GM19023 (cell line): ENCODE results near the gene RTP3.
"Not testable (repeated sequence)": the region's sequence is repeated elsewhere in the genome, so short reads cannot be mapped to it uniquely, and the experiment has no call there.

Source experiments
- ATAC-seq: cut with Tn5 transposase; IDR thresholded peaks from one replicate; pipeline ENCODE4 v1.9.1; 2021; ENCODE audit warnings: mild to moderate bottlenecking, moderate library complexity; ENCODE audit not compliant: unreplicated experiment

The RTP3 gene

DNA sequence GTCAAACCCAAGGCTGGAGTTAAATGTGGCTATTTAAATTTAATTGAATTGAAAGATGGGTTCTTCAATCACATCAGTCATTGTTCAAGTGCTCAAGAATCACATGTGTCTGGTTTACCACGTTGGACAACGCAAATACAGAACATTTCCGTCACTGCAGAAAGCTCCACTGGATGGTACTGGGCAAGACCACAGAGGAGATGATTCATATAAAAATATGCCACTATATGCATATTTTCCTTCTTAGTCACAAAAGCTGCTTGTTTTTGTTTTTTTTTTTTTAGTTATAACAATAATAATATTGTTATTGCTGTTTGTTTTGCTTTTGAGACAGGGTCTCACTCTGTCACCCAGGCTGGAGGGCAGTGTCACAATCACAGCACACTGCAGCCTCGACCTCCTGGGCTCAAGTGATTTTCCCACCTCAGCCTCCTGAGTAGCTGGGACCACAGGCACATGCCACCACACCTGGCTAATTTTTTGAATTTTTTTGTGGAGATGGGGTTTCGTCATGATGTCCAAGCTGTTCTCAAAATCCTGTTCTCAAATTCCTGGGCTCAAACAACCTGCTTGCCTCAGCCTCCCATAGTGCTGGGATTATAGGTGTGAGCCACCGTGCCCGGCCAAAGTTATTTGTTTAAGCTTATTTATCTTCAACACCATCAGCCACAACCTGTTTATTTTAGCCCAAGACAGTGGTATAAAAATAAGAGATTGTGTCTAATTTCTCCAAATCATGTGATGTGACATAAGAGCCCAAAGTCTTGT is 19.4 kb downstream of the RTP3 start:
- no peak for ATAC-seq

- no peak for ATAC-seq
Measured at GRCh38 chr3:46517784-46518181, 20.0 kb downstream of the RTP3 start.

DNA sequence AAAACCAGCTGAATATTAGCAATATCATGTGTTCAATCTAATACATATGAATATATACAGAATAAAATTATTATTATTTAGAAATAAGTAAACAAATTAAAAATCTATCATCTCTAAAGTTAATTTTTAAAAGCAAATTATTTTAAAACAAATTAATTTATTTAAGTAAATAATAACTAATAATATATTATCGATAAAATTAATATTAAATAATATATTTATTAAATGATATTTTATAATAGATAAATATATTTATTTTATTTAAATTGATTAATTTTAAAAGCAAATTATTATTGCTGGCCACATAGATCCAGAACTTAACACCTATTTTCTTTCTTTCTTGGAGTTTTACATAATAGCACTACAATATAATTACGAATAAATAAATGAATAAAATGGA is 22.2 kb downstream of the RTP3 start:
- ATAC-seq: no peak

DNA sequence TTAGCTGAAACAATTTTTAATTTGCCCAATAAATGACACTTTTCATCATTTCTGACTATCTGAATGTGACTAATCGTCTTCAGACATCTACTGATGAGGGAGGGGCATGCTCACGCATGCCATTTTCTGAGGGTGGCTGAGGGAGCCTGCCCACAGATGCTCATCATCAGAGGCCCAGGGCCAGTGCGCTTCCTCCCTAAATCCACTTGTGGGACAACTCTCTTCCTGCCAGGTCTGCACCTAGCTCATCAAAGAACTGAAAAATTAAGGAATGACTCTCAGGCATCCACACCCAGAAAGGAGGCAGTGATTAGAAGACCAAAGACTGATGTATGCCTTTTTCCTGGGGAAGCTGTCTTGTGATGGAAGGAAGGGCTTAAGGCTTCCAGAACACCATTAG is 22.8 kb downstream of the RTP3 start:
- ATAC-seq: no peak

DNA sequence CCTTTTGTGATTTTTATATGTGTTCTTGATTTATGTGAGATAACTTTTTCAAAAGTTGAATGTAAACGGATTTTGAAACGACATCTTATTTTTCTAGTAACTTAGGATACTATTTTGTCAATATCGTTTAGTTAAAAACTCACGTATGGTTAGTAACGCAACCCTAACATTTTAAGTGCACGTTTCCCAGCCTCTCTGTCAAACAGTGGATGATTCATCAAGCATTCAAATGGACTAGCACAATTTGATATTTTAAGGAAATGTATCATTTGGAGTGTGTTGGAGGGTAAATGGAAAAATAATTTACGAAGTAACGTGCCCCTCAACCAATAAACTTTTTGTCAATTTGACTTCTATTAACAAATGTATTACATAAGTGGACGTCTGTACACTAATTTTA is 23.3 kb downstream of the RTP3 start:
- no peak for ATAC-seq

GRCh38 chr3:46522201-46522600 is 24.4 kb downstream of the RTP3 start:
- not testable (repeated sequence) for ATAC-seq

DNA sequence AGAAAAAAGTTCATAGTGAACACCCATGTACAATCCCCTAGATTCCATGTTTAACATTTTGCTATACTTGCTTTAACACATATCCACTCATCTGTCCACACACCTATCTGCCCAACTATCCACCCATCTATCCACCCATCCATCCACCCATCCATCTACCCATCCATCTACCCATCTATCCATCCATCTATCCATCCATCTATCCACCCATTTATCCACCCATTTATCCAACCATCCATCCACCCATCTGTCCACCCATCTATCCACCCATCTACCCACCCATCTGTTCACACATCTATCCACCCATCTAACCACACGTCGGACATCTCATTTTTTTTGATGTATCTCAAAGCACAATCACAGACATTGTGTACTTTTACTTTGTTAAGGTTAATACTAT is 25.8 kb downstream of the RTP3 start:
- no peak for ATAC-seq

DNA sequence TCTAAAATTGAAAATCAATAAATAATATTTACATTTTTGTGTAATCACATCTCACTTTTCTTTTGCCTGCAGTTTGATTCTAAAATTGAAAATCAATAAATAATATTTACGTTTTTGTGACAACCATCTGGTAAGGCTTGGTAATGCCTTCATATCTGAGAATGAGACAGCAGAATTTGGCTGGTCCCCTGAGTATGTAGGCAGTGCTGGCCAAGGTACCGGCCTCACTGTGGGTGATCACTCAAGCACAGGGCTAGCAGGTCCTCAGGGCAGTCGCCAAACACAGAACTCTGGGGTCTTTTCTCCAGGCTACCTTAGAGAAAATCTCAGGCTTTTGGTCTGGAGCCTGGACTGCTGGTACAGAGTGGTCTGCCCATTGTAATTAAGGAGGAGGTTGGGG is 26.2 kb downstream of the RTP3 start:
- ATAC-seq: no peak

DNA sequence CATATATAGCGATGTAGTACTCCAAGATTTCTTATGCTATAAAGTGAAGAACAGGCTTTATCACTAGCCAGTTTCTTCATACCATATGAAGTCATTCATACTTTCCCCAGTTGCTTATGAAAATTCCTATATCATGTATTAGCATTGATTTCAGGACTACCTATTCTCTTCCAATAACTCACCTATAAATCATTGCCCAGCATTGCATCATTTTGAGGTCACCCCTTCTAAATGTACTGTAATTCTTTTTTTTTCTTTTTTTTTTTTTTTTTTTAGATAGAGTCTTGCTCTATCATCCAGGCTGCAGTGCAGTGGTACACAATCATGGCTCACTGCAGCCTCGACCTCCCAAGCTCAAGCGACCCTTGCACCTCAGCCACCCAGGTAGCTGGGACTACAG is 27.1 kb downstream of the RTP3 start:
- ATAC-seq: no peak

- no peak for ATAC-seq
Measured at GRCh38 chr3:46527239-46527638, 29.5 kb downstream of the RTP3 start.

DNA sequence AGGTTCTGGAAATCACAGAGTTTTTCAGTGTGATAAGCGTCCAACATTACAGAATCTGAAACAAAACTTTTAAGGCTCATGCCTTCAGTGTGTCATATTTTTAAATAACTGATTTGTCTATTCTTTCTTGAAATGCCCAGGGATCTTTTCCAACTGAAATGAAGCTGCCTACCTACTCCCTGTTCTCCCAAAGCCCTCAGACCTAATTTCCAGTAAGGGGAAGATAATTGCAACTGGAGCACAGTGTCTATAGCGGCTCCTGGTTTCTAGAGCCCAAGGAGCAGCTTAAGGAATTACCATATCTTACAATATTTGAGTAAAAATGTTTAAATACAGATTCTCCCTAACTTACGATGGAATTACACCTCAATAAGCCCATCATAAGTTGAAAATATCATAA is 35.3 kb downstream of the RTP3 start:
- ATAC-seq: no peak

- no peak for ATAC-seq
Measured at GRCh38 chr3:46535746-46536145, 38.0 kb downstream of the RTP3 start.

- ATAC-seq: no peak
Measured at GRCh38 chr3:46536758-46537157, 39.0 kb downstream of the RTP3 start.

DNA sequence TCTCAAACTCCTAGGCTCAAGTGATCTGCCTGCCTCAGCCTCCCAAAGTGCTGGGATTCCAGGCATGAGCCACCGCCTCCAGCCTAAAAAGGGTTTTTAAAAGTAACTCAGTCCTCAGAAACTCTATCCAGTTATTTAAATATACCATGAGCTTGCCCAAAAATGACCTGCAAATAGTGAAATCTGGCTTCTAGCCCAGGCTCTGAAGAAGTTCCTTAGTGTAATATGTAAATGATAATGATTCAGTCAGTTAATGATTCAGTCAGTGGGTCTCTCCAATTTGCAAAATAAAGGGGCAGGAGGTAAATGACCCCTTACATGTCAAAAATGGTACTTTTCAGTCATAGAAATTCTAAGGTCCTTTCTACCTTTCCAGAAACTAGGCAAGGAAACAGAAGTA is 39.5 kb downstream of the RTP3 start:
- ATAC-seq: no peak

DNA sequence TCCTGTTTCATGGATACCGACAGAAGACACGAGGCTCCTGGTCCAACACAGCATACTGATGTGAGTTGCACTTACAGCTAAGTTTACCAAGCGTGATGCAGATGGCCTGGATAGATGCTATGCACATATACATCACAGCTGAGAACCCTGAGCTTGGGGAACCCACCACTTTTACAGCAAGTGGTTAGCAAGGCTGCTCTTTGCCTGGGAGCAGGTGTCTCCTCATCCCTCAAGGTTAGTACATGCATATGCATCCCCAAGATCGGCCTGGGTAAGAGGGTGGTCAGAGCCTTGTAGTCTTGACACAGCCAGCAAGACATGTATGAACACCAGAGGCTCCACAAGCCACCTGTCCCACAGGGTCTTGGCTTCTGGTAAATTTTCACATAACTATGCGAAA is 40.0 kb downstream of the RTP3 start:
- ATAC-seq: no peak

- ATAC-seq: not testable (repeated sequence)
Measured at GRCh38 chr3:46538425-46538802, 40.6 kb downstream of the RTP3 start.

DNA sequence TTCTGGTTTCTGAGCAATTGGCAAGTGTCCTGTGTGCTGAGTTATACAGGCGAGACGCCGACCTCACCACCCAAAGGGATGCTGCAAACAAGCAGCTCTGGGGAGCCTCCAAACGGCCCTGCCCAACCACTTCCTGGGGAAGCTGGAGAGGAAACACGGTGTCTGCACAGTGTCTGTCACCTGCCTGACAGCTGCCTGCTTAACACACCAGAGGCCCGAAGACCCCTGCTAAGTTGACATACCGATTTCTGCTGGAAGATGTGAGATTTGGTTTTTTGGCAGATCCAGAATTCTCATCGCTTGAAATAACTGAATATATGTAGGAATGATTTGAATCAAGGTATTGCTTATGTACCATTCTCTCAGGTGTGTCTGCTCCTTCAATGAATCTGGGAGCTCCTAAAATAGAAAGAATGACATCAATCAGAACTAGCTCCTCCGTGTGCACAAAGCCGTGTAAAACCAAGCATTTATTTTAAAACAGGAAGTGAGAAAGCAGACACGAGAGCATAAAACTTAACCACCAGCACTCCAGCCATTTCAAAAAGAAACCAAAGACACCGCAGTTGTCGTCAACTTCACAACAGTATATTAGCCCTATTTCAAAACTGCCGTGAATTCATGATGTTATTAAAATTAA is 41.1 kb downstream of the RTP3 start:
- peak; percentile 72 for ATAC-seq

- no peak for ATAC-seq
Measured at GRCh38 chr3:46539443-46540005, 41.7 kb downstream of the RTP3 start.

- ATAC-seq: no peak
Measured at GRCh38 chr3:46540550-46540949, 42.8 kb downstream of the RTP3 start.

DNA sequence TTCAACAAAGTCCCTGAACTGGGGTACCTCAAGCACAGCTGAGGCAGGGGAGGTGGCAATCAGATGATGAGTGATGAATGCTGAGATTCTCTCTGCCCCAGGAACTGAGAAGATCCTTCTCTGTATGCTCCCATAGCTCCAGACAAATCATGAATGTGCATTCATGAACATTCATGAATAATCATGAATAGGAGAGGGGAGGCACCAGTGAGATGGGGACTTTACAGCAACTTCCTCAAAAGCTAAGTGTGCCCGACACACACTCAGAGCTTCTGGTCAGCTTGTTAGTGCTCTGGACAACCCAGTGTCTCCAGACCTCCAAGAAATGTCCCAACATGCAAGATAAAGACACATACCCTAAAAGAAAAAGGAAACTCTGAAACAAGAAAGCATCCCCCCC is 44.1 kb downstream of the RTP3 start:
- ATAC-seq: no peak

DNA sequence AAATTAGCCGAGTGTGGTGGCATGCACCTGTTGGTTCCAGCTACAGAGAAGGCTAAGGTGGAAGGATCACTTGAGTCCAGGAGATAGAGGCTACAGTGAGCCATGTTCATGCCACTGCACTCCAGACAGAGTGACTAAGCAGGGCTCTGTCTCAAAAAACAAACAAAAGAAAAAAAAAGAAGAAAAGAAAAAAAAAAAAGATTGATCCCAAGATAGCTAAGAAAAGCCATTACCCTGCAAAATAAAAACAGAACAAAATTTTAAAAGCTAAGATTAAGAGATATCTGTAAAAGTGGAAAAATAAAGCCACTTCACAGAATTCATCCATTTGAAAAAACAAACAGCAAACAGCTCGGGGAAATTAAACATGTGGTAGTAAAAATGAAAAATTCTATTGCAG is 44.6 kb downstream of the RTP3 start:
- ATAC-seq: no peak

DNA sequence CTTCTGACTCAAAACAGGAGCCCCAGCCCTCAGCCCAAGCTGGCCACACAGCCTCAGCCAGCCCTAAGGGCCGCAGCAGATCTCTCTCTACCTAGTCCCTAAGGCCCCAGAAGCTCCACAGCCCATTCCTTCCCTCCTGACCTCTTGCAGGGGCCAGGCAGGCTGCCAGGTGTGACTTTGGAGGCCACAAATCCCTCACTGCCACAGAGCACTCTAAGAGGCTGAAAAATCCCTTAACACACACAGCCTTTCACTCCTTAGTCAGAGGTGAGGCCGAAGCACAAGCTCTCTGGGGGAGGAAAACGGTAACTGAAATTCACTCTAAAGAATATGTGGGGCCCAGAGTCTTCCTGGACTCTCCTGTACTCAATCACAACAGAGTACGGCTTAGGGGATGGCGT is 45.0 kb downstream of the RTP3 start:
- no peak for ATAC-seq
